Inferior parietal cortex (tissue), 1 donor: ENCODE results near the gene PDIK1L.
A peak's percentile ranks its signal among the peaks of the same experiment; 100 is the strongest.
"Not testable (repeated sequence)": the region's sequence is repeated elsewhere in the genome, so short reads cannot be mapped to it uniquely, and the experiment has no call there.

ENCODE experiments used
- DNase-seq: peaks from one replicate; pipeline ENCODE4 v3.0.0-alpha.2; 2016; ENCODE audit errors: extremely low spot score

The PDIK1L gene

DNA sequence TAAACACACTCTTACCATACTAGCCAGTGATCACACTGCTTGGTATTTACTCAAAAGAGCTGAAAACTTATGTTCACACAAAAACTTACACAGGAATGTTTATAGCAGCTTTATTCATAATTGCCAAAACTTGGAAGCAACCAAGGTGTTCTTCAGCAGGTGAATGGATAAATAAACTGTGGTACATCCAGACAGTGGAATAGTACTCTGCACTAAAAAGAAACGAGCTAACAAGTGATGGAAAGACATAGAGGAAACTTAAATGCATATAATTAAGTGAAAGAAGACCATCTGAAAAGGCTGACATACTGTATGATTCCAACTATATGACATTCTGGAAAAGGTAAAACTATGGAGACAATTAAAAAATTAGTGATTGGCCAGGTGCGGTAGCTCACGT, 20.7 kb upstream of the PDIK1L start:
- no peak for DNase-seq

GRCh38 chr1:26092422-26092821, 19.2 kb upstream of the PDIK1L start:
- no peak for DNase-seq

DNA sequence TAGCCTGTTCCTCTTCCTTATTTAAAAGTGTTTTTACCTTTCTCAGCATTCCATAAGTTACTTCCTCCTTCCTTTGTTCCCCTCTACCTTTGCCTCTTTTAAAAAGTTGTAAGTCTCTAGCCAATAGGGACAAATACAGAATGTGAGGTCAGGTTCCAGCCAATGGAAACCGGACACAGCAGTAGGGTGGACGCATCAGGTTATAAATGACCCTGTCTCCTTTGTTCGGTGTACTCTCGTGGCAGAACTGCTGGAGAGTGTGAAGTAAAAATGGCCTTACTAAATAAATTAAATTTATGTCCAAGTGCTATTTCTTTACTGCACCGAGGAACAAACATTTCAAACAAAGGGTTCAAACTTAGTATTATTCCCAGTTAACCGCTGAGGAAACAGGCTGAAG, 18.1 kb upstream of the PDIK1L start:
- not testable (repeated sequence) for DNase-seq

- no peak for DNase-seq
These were observed 17.5 kb upstream of the PDIK1L start for GRCh38 chr1:26094076-26094669.

DNA sequence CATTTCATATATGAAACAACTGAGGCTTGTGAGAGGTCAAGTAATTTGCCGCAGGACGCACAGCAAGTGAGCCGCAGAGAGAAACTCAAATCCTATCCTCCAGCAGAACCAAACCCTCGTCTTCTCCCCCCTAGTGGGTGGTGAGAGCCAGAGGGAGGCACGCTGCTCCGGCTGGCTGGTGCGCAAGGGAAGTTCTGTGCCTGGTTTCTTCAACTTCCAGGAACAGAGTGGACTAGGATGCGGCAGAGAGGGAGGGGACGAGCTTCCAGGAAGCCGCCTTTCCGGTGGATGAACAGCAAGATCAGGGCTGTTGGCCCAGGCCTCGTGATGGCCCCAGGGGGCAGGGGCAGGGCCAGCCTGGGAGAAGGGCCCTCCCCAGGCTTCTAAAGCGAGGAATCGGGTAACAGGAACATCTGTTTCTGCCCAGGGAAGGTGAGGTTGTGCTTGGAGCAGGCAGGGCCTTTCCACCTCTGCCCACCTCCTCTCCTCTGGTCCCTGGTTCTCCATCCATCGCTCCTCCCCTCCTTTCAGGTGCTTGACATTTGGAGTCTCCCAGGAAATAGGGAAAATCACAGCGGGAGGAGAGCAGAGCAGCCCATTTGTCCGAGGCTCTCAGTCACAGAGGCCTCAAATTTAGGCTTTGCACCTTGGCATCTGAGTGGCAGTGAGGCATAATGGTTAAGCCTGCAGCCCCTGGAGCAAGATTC, 16.8 kb upstream of the PDIK1L start:
- DNase-seq = no peak

- peak; percentile 67 for DNase-seq
These were observed 15.2 kb upstream of the PDIK1L start for GRCh38 chr1:26096471-26096870.

DNA sequence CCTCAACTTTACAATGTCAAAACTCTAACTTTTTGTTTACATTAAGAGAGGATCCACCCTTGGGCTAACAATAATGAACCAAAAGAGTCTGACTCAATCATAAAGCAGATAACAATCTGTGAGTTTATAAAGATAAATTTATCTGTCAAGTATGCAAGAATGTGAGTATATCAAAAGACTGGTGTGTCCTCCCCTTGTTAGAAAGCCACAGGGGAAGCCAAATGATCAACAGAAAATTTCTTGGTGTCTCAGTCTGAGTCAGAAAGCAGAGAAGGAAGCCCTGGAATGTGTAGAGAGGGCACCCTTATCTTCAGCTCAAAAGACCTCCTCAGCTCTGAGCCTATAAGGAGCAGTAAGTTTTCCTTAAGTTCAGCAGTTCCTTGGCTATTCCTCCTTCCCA, 13.9 kb upstream of the PDIK1L start:
- DNase-seq = no peak

DNA sequence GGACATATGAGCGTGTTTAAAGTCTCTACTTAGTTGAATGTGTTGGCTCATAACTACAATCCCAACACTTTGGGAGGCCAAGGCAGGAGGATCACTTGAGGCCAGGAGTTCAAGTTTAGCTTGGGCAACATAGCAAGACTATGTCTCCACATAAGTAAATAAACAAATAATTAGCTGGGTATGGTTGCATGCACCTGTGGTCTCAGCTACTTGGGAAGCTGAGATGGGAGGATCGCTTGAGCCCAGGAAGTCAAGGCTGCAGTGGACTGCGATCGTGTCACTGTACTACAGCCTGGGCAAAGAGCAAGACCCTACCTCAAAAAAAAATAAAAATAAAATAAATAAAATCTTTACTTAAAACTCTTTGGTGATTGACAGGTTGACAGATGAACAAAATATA, 13.0 kb upstream of the PDIK1L start:
- DNase-seq = no peak

DNA sequence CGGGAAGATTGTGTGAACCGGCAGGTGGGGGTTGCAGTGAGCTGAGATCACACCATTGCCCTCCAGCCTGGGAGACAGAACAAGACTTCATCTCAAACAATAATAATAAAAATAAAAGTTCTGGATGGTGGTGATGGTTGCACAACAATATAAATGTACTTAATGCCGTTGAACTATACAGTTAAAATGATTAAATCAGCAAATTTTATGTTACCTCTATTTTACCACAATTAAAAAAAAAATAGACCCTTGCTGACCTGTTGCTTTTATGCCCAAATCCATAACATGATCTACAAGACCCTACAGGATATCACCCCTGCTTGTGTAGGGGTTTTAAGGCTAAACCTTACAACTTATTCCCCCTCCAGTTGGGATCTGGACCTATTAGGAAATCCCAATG, 11.8 kb upstream of the PDIK1L start:
- no peak for DNase-seq

DNA sequence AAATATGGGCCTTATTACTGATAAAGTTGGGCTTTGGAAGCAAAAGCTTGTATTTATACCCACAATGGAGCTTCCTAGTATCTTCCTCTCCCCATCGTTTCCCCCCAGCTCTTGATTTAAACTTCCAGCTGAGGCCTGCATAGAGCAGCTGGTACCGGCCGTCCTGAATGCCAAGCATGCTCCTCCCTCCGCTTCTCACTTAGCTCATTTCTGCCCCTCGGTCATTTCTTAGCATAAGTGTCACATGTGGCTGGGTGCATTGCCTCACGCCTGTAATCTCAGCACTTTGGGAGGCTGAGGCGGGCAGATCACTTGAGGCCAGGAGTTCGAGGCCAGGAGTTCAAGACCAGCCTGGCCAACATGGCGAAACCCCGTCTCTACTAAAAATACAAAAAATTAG, 11.4 kb upstream of the PDIK1L start:
- DNase-seq = not testable (repeated sequence)

DNA sequence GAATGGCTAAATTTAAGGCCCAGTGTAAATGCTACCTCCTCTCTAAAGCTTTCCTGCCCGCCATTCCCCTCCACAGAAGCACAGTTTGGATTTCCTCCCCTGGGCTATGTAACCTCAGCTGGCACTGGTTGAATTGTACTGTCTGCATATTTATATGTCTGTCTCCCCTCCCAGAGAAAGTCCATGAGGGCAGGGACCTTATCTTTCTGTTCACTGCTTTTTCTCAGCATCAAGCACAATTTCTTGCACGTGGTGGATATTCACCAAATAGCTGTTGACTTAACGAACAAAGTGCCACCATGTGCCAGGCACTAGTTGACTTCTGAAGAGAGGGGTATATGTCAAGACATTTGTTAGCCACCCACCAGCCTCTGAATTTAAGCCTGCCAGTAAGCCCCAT, 9.5 kb upstream of the PDIK1L start:
- no peak for DNase-seq

DNA sequence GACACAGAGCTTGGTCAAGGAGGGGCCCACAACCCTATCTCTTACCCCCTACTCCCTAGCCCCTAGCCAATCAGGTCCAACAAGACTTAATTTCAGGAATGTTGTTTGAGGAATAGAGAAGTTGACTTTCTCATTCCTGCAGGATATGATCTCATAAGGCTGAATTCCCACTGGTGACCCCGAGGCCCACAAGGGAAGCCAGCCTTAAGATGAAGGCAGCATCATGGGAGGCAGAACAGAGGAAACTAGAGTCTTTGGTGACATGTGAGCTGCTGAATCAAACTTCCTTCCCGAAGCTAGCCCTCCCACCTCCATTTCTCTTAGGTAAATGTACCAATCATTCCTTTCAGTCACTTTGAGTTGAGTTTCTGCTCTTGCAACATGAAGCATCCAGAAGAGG, 9.1 kb upstream of the PDIK1L start:
- DNase-seq = no peak

- DNase-seq = not testable (repeated sequence)
These were observed 6.4 kb upstream of the PDIK1L start for GRCh38 chr1:26105226-26105548.

DNA sequence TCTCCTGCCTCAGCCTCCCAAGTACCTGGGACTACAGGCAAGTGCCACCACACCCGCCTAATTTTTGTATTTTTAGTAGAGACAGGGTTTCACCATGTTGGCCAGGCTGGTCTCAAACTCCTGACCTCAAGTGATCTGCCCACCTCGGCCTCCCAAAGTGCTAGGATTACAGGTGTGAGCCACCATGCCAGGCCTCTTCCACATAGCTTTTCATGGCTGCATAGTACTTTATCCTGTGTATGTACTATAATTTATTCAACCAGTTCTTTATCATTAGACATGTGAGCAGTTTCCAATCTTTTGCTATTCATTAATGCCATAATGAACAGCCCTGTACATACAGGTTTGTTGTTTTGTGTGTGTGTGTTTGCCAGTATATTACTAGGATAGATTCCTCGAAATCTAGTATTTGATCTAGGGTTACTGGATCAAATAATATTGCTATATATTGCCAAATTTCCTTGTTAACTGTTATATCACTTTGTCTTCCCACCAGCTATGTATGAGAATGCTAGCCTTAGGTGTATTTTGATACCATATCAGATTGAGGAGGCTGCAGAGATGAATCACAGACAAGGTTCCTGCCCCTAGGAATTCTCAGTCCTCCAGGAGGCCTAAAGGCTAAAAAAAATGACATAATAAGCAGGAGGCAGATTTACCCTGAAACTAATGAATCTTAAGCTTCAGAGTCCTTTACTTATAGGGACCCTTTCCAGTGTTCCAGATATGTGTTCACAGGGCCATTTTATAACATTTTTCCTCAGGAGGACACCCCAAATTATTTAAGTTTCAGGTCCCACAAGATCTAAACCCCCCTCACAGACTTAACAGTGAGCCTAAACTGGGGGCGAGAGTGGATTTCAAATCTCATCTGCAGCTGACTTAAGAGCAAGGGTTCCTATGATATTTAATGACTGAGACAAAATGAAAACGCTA, 2.1 kb upstream of the PDIK1L start:
- DNase-seq = no peak

DNA sequence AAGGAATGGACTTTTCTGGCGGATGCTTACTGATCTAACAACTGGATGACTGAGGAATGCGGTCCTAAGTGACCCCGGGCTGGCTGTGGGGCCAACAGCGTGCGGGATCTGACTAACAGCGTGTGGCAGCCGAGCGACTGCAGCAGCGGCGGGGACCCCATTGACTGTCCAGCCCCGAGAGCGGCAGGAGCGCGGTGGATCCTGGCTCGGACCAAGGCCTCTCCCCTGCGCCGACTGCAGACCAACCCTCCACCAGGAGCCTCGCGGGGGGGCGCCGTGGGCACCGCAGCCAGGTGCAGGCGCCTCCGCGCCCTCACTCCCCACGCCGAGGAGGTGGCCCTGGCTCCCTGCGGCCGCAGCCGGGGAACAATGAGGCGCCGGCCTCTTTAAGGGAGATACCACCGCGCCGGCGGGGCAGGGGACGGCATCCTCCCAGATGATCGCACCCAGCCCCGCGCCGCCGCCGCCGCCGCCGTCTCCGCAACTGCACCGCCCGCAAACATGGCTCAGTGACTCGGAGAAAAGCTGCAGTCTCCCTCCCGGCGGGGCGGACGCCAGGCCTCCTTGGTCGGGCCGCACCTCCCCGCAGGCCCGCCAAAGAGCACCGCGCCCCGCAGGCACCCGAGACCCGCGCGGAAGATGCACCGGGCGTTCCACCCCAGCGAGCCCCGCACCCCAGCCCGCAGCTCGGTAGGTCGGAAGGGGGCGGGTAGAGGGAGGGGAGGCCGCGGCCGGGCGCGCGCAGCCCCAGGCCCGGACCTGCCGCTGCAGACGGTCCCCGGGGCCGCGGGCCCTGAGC, 694 bp upstream of the PDIK1L start:
- DNase-seq = peak; percentile 71

DNA sequence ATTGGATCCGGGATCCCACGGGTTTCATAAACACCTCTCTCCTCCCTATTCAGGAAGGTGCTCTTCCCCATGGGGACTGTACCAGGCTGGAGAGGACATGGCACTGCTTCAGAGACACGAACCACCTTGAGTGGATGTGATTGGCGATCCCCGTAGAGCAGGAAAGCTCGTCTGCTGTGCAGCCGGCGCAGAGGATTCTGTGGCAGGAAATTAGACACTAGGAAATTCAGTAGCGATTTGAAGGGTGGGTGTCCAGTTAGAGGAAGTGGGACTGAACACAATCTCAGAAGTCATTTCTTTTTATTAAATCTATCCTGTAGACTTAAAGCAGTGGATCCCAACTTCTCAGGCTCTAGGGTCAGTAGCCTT, 767 bp downstream of the PDIK1L start:
- DNase-seq = no peak

DNA sequence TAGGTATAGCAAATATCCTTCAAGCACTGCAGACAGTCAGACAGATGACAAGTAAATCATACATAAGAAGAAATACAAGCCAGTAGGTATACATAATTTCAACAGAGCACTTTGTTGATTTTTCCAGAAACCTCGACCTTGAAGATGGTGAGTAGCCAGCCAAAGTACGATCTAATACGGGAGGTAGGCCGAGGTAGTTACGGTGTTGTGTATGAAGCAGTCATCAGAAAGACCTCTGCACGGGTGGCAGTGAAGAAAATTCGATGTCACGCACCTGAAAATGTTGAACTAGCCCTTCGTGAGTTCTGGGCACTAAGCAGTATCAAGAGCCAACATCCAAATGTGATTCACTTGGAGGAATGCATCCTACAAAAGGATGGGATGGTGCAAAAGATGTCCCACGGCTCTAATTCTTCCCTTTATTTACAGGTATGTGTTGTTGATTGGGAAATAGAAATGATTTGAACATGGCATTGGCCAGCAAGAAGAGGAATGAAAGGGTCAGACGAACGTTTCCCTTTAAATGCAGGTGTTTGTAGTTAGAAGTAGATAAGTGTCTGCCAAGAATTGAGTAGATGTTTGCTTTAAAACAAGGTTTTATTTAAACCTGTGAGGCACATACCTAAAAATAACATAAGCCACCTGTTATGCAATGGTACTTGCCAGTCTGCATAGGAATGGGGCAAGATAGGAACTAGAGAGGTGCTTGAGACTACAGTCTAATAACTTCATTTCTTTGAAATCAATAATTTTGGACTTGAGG, 2.7 kb downstream of the PDIK1L start:
- DNase-seq = no peak

- DNase-seq = no peak
These were observed 8.4 kb downstream of the PDIK1L start for GRCh38 chr1:26119892-26120608.

DNA sequence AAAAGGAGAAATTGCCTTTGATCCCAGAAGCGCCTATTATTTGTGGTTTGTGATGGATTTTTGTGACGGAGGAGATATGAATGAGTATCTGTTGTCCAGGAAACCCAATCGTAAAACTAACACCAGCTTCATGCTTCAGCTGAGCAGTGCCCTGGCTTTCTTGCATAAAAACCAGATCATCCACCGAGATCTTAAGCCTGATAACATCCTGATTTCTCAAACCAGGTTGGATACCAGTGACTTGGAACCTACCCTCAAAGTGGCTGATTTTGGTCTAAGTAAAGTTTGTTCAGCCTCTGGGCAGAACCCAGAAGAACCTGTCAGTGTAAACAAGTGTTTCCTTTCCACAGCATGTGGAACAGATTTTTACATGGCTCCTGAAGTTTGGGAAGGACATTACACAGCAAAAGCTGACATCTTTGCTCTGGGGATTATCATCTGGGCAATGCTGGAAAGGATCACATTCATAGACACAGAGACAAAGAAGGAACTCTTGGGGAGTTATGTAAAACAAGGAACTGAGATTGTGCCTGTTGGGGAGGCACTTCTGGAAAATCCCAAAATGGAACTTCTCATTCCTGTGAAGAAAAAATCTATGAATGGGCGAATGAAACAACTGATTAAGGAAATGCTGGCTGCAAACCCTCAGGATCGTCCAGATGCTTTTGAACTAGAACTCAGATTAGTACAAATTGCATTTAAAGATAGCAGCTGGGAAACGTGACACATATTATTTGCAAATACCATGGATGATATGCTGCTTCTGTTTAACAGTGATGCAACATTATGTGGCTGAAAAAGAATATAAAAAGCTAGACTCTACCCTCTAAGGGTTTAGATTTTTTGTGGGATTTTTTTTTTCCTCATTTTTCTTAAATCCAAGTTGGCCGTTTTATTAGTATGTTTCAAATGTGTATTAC, 10.5 kb downstream of the PDIK1L start:
- no peak for DNase-seq
